Occipital lobe (tissue), 2 donors: ENCODE measurements around the gene ACYP2. TPM values are rescaled to one million over a fixed set of nuclear protein-coding genes. Genes with fewer than 3 reads are reported as not detected.

Experiments
- small RNA-seq: library from RNA; depleted of rRNA; stranded (forward); fragments of <200 nt; gene quantifications from one replicate; pipeline ENCODE3, GENCODE V24; 2014
- total RNA-seq: library from RNA; depleted of rRNA; stranded (reverse); fragments of >200 nt; gene quantifications from one replicate; pipeline ENCODE4 v1.2.3, GENCODE V29; 2014

Gene ACYP2
- total RNA-seq, 1 donor from 2014 or later, result 13.6 TPM

Small RNA genes lying within 50 kb of the gene (small RNA-seq; reads per million reads assigned to genes)
- gene RNU7-172P, result not detected

Other genes starting within 250 kb of the ACYP2 start
- gene PSME4, start 144.6 kb upstream of the ACYP2 start, total RNA-seq, result 42.1 TPM
- gene TSPYL6, start 140.6 kb downstream of the ACYP2 start, total RNA-seq, result 0.31 TPM